ENCODE data around the gene ABCG4. TPM values are rescaled to one million over a fixed set of nuclear protein-coding genes. Genes with fewer than 3 reads are reported as not detected.
A peak's percentile ranks its signal among the peaks of the same experiment; 100 is the strongest.

The ABCG4 gene
- total RNA-seq, 4 donors from 2014 or later, result 0.33 to 1.4 (median 0.60) TPM

- peaks cover 12 to 27% (median 24%) of the 10 kb centered on the region in 4 donors for H3K4me1 ChIP-seq
- H3K9me3 ChIP-seq, result no peaks in the 10 kb centered on the region
- no peak overlapping the region for H3K4me3 ChIP-seq
- H3K36me3 ChIP-seq, result no peaks in the 10 kb centered on the region
- DNase-seq (ENCODE audit: extremely low spot score), result no peak
- intact Hi-C loops (cut with DNase I), result loop anchor here (5.0 kb wide), 1 partner anchor 52 kb away; no protein-coding TSS in a partner anchor
- no peak overlapping the region for H3K27ac ChIP-seq (replicated peaks in 1 of 4)
- WGBS, result 19% methylated on average over 7 of the region's 7 CpGs
- H3K27me3 ChIP-seq, result peaks cover 0 to 20% (median 0%) of the 10 kb centered on the region in 4 donors
- TF ChIP-seq POLR2AphosphoS5 (IDR thresholded peaks at IDR 0.05) (no peak), POLR2A (IDR thresholded peaks at IDR 0.05; ENCODE audit: low read depth) (no peak), EP300 (IDR thresholded peaks at IDR 0.05) (no peak), CTCF (IDR thresholded peaks at IDR 0.05) (peak; percentile 54 to 84 (median 65))
These were observed 3.9 kb upstream of the ABCG4 start for GRCh38 chr11:119144825-119145486.

- WGBS, result 65% methylated on average over 3 of the region's 3 CpGs
These were observed 3.3 kb upstream of the ABCG4 start for GRCh38 chr11:119145551-119145950.

GRCh38 chr11:119147604-119148333, 1.1 kb upstream of the ABCG4 start:
- TF ChIP-seq EP300 (IDR thresholded peaks at IDR 0.05), result no peak
- TF ChIP-seq CTCF (IDR thresholded peaks at IDR 0.05), result no peak
- no peak for TF ChIP-seq POLR2AphosphoS5 (IDR thresholded peaks at IDR 0.05)
- TF ChIP-seq POLR2A (IDR thresholded peaks at IDR 0.05; ENCODE audit: low read depth), result no peak
- no peak for DNase-seq (ENCODE audit: extremely low spot score)
- peaks cover 13 to 29% (median 24%) of the 10 kb centered on the region in 4 donors for H3K4me1 ChIP-seq
- H3K27me3 ChIP-seq, result peaks cover 0 to 8% (median 0%) of the 10 kb centered on the region in 4 donors
- intact Hi-C loops (cut with DNase I), result loop anchor here (5.0 kb wide), 1 partner anchor 50 kb away; no protein-coding TSS in a partner anchor
- H3K9me3 ChIP-seq, result no peaks in the 10 kb centered on the region
- WGBS, result 61% methylated on average over 5 of the region's 6 CpGs
- H3K4me3 ChIP-seq, result no peak overlapping the region
- H3K36me3 ChIP-seq, result no peaks in the 10 kb centered on the region
- no peak overlapping the region for H3K27ac ChIP-seq (replicated peaks in 1 of 4)

More at GRCh38 chr11:119145551-119145950, 3.3 kb upstream of the ABCG4 start:
- Histone ChIP-seq H3K4me1 (peaks cover 13 to 29% (median 24%) of the 10 kb centered on the region in 4 donors), H3K4me3 (no peak overlapping the region), H3K27ac (replicated peaks in 1 of 4) (no peak overlapping the region), H3K36me3 (no peaks in the 10 kb centered on the region), H3K27me3 (peaks cover 0 to 16% (median 0%) of the 10 kb centered on the region in 4 donors), H3K9me3 (no peaks in the 10 kb centered on the region)
- no peak for DNase-seq (ENCODE audit: extremely low spot score)
- intact Hi-C loops (cut with DNase I), result loop anchor here (5.0 kb wide), 1 partner anchor 52 kb away; no protein-coding TSS in a partner anchor
- TF ChIP-seq POLR2AphosphoS5 (IDR thresholded peaks at IDR 0.05) (no peak), POLR2A (IDR thresholded peaks at IDR 0.05; ENCODE audit: low read depth) (no peak), CTCF (IDR thresholded peaks at IDR 0.05) (no peak), EP300 (IDR thresholded peaks at IDR 0.05) (no peak)

- WGBS, result under 1% methylated on average over 16 of the region's 16 CpGs
- no peak for DNase-seq (ENCODE audit: extremely low spot score)
- Histone ChIP-seq H3K4me3 (peak overlapping the region; percentile 63 to 84 (median 67)), H3K9me3 (no peaks in the 10 kb centered on the region), H3K27me3 (peaks cover 0 to 8% (median 0%) of the 10 kb centered on the region in 4 donors), H3K4me1 (peaks cover 13 to 29% (median 24%) of the 10 kb centered on the region in 4 donors), H3K27ac (replicated peaks in 1 of 4) (peak overlapping the region in 1 of 4 donors; percentile 45), H3K36me3 (no peaks in the 10 kb centered on the region)
- no peak for TF ChIP-seq POLR2AphosphoS5 (IDR thresholded peaks at IDR 0.05)
- TF ChIP-seq POLR2A (IDR thresholded peaks at IDR 0.05; ENCODE audit: low read depth), result no peak
- no peak for TF ChIP-seq CTCF (IDR thresholded peaks at IDR 0.05)
- intact Hi-C loops (cut with DNase I), result loop anchor here (5.0 kb wide), 1 partner anchor 49 kb away; no protein-coding TSS in a partner anchor
These were observed 183 bp upstream of the ABCG4 start for GRCh38 chr11:119148720-119149017.
